GM18499 (cell line): Measurements from ENCODE around the gene DAPP1.
"Not testable (repeated sequence)": the region's sequence is repeated elsewhere in the genome, so short reads cannot be mapped to it uniquely, and the experiment has no call there.

Experiments used
- ATAC-seq: cut with Tn5 transposase; IDR thresholded peaks from one replicate; pipeline ENCODE4 v1.9.1; 2021; ENCODE audit warnings: moderate number of reproducible peaks; ENCODE audit not compliant: insufficient read depth, unreplicated experiment

Gene DAPP1, protein sequence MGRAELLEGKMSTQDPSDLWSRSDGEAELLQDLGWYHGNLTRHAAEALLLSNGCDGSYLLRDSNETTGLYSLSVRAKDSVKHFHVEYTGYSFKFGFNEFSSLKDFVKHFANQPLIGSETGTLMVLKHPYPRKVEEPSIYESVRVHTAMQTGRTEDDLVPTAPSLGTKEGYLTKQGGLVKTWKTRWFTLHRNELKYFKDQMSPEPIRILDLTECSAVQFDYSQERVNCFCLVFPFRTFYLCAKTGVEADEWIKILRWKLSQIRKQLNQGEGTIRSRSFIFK

DNA sequence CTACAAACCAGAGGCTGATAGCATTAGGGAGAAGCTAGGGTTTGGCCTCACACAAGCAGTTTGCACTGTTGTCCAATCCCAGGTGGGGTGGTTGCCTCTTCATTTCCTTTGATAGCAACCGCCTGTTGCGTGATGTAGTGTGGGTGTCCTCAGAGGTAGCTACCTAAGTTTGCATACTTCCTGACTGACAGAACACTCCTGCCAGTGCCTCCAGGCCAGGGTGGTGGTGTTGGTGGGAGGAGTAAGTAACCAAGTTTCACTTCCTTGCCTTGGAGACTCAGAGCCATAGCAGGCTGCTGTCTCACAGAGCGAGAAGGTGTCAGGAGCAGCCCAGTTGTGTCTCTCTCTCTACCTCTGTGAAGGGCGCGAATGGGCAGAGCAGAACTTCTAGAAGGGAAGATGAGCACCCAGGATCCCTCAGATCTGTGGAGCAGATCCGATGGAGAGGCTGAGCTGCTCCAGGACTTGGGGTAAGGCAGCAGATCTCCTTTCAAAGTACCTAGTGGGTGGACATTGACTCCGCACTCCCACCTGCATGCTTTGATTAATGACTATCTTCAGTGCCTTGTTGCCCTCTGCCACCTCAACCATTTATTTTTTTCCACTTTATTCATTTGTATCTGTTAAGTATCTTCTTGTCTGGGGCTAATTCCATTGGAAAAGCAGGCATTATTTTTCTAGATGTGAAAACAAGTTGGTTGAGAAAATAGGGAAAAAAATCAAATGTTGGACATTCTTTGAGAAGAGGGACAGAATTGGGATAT lies at the start of gene DAPP1:
DAPP1 (plus strand) TSS at position 283 of the 764 bp plus-strand sequence; CDS start at position 370, 87 bp downstream.
- peak; percentile 97 for ATAC-seq

DNA sequence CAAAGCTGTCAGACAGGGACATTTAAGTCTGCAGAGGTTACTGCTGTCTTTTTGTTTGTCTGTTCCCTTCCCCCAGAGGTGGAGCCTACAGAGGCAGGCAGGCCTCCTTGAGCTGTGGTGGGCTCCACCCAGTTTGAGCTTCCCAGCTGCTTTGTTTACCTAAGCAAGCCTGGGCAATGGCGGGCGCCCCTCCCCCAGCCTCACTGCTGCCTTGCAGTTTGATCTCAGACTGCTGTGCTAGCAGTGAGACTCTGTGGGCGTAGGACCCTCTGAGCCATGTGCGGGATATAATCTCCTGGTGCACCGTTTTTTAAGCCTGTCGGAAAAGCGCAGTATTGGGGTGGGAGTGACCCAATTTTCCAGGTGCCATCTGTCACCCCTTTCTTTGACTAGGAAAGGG lies 45.8 kb upstream of the DAPP1 start:
- ATAC-seq, result not testable (repeated sequence)

DNA sequence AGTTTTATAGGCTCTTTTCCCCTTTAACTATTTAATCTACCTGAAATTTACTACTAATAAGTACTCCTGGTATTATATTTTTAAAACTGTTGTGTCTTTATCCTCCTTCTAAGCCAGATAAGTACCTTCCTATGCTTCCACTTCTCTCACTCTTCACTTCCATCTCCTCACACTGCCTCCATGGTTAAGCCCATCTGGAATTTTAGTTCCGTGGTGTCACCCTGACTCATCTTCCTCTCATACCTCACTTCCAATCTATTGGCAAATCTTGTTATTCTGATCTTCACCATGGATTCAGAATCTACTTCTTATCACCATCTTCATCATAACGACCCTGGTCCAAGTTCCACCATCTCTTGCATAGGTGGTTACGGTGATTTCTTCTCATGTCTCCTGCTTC lies 32.7 kb upstream of the DAPP1 start:
- ATAC-seq, result no peak

DNA sequence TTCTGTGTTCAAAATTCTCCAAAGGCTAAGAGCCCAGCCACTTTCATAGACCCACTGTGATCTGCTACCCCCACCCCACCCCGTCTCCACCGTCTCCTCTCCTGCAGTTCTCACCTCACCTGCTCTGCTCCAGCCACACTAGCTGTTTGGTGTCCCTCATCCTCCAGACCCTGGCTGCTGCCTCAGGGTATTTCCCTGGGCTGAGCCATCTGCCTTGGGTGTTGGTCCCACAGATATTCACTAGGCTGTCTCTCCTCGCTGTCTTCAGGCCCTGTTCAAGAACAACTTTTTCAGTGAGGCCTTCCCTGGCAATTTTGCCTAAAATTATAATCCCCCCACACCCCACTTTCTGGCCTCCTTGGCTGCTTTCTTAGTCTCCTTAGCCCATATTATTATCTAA lies 31.8 kb upstream of the DAPP1 start:
- no peak for ATAC-seq

DNA sequence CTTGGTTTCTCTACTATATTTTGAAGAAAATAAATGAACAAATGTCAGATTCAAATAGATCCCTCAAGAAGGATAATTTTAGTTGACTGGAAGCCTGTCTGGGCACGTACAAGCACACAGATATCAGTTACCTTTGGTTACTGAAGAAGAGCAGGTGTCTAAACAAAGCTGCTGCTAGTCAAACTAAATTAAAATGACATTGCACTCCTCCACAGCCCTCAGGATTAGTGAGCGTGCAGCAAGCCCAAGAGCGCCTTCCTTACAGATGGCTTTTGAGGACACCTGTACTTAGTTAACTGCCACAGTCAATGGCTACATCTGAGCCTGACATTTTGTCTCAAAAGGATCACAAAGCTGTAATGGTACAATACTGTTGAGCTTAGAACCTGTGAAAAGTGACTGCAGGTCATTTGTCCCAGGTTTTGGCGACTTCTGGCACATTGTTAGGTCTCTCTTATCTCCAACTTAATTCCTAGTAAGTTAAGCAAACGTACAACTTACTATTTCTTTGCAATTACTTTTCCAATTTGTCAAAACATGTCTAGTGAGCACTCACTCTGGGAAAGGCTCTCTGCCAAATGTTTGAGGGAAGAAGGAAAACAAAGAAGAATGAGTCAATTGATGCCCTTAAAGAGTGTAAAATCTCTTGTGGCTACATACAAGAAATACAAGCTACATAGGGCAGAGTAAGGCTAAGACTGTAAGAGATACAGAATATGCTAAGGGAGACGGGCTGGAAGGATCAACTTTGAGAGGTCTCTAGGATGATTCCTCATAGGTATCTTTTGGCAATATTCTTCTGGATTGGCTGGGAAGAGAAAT lies 25.6 kb upstream of the DAPP1 start:
- no peak for ATAC-seq

DNA sequence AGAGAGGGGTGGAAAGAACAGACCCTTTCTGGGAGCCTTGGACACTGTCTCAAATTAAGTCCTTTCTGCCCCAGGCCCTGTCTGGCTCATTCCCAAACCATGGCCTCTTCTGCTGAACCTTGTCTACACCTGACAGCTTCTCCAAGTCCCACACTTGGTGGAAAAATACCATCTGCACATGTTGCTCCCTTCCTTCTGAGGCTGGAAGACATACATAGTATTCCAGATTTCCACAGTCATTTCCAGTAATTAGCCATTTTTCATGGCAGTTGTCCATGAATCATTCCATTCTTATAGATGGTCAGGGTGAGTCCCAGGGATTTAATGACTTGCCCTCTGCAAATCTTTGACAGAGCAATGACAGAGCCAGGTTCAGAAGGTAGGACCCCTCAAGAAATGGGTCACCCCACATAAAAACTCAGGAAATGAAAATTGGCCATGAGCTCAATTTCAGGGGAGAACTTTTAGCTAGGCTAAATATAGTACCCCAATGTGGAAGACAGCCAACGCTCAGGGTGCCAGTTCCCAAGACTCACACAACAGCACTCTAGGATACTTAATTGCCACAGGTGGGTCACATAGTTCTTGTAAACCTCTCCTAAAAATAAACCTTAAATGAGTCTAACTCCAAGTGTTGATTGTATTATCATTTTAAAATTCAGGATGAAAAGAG lies 16.2 kb upstream of the DAPP1 start:
- ATAC-seq, result no peak

DNA sequence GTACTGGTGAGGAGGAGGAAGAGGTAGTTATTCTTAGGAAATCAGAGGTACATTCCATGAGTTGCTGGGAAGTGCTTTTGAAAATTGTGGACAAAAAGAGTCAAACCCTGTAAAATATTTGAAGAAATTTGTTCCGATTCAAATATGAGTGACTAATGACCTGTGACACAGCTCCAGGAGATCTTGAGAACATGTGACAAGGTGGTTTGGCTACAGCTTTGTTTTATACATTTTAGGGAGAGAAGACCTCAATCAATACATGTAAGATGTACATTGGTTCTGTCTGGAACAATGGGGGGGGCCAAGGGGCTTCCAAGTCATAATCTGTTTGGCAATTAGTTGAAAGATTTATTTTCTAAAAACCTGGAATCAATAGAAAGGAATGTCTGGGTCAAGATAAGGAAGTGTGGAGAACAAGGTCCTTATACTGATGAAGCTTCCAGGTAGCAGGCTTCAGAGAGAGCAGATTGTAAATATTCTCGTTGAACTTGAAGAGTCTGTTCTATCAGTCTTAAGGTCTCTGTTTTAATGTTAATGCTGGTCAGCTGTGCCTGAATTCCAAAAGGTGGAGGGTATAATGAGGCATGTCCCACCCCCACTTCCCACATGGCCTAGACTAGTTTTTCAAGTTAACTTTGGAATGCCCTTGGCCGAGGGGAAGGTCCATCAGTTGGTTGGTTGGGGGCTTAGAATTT lies 15.5 kb upstream of the DAPP1 start:
- no peak for ATAC-seq

DNA sequence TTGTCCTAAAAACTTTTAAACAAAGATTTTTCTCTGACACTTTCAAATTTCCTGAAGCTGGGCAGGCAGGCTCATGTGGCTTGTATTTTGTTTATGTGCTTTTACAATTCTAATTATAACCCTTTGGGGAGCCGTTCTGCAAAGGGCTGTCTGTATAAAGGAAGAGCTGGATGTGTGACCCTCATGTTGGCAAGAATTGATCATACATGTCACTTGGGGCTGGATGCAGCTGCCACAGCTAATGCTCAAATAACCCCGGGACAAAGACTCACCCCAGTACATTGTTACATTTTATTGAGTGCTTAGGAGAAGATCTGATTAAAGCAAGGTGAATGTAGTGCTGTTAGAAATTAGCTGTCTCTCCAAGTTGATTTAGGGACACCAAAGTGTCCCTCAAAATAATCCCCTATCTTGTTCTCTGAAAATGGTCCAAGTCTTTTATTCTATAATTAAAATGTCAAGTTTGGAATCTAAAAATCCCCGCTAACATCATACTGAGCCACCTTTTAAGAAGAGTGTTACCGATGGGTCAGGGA lies 13.0 kb upstream of the DAPP1 start:
- ATAC-seq, result no peak

DNA sequence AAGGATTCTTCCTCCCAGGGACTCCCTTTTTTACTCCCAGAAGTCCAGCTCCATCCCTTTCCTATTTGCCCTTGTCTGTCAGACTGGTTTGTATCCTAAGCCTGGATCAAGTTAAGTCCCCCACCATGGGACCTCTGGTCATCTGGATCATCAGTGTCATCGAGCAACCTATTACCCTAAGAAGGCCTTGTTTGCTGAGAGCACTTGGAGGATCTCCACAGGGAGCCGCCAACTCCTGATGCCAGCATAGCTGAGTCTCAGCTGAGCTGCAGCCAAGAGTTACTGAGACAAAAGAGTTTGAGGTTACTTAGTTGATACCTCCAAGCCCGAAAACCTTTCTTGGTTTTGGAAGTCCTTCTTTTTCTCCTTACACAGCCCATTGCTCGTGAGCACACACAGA lies 10.1 kb upstream of the DAPP1 start:
- ATAC-seq, result no peak

DNA sequence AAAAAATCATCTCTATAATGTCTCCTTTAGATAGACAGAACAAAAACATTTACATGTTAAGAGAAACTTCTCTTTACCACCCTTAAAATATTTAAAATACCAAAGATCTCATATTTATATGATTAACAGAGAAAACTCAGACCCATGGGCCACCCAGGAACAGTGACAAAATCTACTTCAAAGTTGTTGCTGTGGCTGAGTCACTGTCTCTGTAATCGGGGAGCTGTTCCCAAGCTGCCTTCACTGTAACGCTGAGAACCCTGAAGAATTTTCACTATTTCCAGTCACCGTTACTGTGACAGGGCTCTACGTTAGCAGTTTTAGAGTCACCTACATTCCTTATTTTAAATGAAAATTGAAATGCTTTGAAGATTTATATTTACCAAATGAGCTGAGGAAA lies 9.0 kb upstream of the DAPP1 start:
- ATAC-seq, result no peak

DNA sequence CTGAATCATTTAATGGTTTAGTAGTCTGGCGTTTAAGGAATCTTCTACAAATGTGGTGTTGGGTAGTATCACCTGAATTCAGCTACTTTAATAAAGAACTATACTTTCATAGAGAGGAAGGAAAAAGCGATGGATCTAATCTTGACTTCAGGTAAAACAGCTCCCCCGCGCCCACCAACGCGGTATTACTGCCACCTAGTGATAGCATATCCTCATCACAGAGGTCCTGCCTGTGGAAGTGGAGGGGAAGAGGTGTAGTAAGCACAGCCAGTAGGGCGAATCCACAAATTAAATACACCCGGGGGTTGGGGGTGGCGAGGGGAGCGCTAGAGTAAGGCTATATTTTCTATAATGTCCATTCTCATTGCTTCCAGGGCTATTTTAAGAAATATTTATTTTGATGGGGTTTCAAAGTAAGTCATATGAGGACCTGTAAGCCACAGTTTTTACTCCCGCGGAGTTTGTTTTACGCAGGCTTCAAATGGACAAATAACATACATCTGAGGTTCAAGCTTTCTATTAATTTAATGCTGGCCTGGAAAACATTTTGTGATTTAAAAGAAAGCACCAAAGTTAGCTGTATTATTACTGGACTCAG lies 8.3 kb upstream of the DAPP1 start:
- ATAC-seq, result peak; percentile 72

DNA sequence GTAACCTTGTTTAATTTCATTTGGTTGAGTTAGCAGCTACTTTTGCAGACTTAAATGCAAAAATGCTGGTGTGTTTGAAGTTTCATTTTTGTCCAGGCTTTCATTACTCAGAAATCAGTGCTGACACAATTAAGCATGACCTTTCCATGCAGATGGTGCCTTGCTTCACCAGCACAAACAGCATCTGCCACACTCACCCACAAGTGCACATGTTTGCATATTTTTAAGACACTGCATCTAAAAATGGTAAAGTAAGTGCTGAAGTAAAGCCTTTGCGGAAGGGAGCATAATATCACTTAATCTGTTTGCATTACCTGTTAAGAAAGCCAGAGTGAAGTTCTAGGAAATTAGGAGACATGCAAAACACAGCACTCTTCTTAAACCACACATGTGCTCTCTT lies 7.3 kb upstream of the DAPP1 start:
- no peak for ATAC-seq

DNA sequence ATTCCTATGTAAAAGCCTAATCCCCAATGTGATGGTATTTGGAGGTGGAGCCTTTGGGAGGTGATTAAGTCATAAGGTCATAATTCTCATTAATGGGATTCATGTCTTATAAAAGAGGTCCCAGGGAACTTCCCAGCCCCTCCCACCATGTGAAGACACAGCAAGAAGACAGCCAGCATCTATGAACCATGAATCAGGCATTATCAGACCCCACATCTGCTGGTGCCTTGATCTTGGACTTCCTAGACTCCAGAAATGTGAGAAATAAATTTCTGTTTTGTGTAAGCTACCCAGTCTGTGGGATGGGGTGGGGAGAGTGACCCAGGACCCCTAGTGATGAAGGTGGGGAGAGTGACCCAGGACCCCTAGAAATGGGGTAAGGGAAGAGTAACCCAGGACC lies 6.1 kb upstream of the DAPP1 start:
- no peak for ATAC-seq

DNA sequence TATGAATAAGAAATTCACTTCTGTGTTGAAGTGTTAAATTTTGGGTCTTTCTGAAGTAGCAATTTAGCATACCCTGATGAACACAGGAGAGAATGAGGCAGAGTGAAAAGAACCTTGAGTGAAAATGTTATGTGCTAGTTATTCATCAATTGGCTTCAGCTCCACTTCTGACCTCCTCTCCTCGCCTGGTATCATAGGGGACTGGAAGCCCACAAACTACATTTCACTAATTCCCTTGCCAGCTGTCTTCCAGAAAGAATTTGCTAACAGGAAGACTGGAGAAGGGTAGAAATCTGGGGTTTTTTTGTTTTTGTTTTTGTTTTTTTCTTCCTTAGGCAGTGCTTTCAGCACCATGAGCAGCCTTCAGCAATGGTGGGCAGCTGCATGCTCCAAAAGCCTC lies 5.5 kb upstream of the DAPP1 start:
- ATAC-seq, result no peak

DNA sequence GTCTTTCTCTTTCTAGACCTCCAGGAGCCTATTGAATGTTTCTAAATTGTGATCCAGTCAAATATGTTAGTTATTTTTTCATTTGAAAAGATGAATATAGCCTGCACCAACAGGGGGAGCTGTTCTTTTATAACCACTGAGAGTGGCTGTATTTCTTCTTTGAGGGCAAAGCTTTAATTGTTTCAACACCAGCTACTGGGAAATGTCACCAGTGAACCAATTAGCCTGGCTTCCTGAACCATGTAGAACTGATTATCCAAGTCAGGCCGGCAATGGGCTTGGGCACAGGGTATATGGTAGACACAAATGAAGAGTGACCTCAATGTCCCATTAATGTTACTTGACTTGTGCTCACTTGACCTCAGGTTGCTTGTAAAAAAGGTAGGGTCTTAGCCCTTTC lies 4.8 kb upstream of the DAPP1 start:
- ATAC-seq, result no peak

DNA sequence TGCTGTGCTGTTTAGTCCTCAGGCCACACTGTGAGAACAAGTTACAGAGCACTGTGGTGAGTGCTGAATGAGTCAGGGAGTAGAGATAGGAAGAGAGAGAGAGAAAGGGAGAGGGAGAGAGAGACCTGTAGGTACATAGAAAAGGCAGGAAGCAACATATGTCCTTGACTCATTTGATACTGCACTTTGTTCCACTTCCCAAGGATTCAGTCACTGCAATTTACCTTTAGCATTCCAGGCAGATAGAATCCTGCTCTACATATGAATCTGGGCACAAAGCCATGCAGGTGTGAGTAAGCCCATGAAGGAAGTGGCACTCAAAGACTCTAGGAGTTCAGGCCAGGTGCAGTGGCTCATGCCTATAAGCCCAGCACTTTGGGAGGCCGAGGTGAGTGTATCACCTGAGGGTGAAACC lies 1.0 kb upstream of the DAPP1 start:
- no peak for ATAC-seq

DNA sequence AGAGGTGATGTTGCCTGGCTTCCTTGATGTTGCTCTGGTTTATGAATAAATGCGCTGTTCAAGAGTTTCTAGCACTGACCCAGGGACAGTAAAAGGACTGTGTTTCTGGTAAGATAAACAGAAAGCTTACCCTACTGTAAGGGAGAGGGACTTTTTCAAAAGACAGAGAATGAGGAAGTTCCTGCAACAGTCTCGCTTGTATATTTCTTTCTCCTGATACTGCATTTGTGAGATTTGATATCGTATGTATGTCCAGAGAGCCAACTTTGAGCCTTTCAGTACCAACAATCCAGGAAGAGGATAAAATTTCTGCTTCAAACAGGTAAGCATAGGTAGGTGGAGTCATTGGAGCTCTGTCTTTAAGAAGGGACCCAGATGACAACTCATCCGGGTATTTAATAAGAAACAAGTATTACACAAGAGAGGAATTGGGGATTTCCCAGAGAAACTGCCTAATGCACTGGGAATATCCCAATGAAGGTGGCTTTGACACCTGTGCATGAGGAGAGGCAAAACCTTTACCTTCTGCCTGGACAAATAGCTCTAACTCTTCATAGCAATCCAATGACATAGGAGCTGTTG lies 773 bp downstream of the DAPP1 start:
- ATAC-seq, result no peak

DNA sequence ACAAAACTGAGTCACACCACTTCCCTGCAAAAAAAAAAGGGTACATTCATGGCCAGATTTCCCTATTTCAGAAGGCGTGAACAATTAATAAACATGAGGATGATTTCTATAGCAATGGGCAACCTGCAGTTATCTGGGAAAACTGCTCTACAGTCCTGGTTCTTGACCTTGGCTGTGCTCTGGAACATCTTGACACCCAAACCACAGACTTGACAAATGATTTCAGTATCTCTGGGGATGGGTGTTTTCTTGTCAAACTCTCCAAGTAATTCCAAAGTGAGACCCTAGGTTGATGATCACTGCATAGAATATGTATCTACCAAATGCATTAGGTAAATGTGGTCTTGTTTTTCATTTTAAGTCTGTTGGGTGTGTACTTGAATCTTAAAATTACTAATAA lies 2.0 kb downstream of the DAPP1 start:
- no peak for ATAC-seq

DNA sequence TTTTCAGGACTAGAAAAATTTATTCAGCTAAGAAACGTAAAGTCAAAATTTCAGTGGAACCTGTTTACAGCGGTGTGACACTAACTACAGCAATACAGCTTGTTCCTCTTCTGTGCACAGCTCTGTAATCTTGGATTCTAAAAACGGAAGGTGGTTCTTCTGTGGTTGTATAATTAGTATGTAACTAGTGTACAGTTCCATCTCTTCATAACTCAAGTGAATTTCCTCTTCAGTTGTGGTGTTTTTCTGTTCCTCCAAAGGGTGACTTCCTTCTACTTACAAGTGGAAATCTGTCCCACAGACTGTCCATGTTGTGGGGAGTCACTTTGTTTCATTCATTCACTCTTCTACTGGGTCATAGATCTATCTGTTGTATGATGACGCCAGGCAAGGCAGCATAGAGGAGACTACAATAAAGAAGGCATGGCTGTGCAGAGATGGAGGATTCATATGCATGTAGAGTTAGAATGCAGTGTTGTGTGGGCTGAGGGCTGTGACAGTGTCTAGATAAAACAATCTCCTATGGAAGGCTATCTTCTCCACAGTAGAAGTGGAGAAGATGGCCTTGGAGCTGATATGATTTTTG lies 5.4 kb downstream of the DAPP1 start:
- peak; percentile 81 for ATAC-seq
